Motor neuron (in vitro differentiated cells): Measurements from ENCODE around the gene MTHFSD. TPM values are rescaled to one million over a fixed set of nuclear protein-coding genes. Genes with fewer than 3 reads are reported as not detected.

Experiments
- ATAC-seq, 8 experiments: fragments of 200-7000 bp; cut with Tn5 transposase; replicated peaks in 6 of 8; 2 replicates each; pipeline ENCODE4 v1.8.0; 2021; ENCODE audit warnings: mild to moderate bottlenecking in 8 of 8, moderate library complexity in 8 of 8
- H3K27ac ChIP-seq, 2 donors: fragments of 250-450 bp; sonication (Bioruptor Pico); 2 replicates each; pipeline ENCODE4 v1.9.0; 2021; ENCODE audit warnings: antibody characterized with exemption in 2 of 2, mild to moderate bottlenecking in 2 of 2, moderate library complexity in 1 of 2
- H3K4me1 ChIP-seq, 2 donors: fragments of 250-450 bp; sonication (Bioruptor Pico); replicated peaks in 1 of 2; 2 replicates each; pipeline ENCODE4 v1.6.1; 2021; ENCODE audit warnings: antibody characterized with exemption in 2 of 2, mild to moderate bottlenecking in 2 of 2, moderate library complexity in 1 of 2
- H3K4me3 ChIP-seq, 5 donors: fragments of 250-450 bp; sonication (Bioruptor Pico); 2 replicates each; pipeline ENCODE4 v1.9.0; 2021; ENCODE audit warnings: antibody characterized with exemption in 5 of 5, mild to moderate bottlenecking in 5 of 5, moderate library complexity in 4 of 5
- WGBS, 10 experiments: fragments of 450-650 bp; shearing (Covaris generic); methylation state at CpG; one replicate each; pipeline ENCODE4 v1.0.0; 2022; 5-methylcytosine and 5-hydroxymethylcytosine counted together
- in situ Hi-C, 9 experiments: fragments of 400-800 bp; cut with MboI; loops; one replicate each; pipeline ENCODE4 v1.15.0; 2021; ENCODE audit warnings: low sequenced_read_pairs in 9 of 9, low pct_unique_long_range_greater_than_20kb in 2 of 9; ENCODE audit not compliant: unreplicated experiment in 9 of 9
- total RNA-seq, 8 experiments: library from RNA; unstranded; fragments of 300-600 nt; gene quantifications; 2 replicates each; pipeline versions ENCODE4 v1.2.3 to v1.2.4, GENCODE V29; 2022

The MTHFSD gene
- total RNA-seq, 8 experiments from 2014 or later = 10.4 to 36.4 (median 19.4) TPM

DNA sequence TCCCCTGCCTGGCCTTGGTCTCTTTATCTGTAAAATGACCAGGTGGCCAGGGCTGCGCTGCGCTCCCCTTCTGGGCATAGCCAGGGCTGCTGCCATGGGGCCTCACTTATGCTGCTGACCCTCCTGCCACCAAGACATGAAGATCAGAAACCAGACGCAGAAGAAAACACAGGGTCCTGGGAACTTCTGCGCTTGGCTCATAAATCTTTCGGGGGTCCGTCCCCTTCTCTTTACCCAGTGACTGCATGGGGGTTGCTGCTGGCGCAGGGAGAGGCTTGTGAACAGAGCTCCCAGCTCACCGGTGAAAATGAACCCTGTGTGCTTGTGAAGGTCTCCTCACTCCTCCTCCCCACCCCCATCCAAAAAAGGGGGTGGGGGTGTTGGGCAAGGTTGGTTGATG is 17.6 kb upstream of the MTHFSD start:
- no peak overlapping the region for H3K4me3 ChIP-seq
- no peak for ATAC-seq
- H3K27ac ChIP-seq = no peak overlapping the region
- 0 to 100% (median 69%) methylated on average over 1 to 3 of the region's 8 CpGs; no CpG with 5 or more reads in 5 of the 10 experiments for WGBS, 10 experiments
- peaks cover 0 to 9% of the 10 kb centered on the region in 2 donors for H3K4me1 ChIP-seq
- in situ Hi-C loops = loop anchor here in 6 of 9 experiments (25.0 kb wide), 2 partner anchors 490 to 715 kb away; no protein-coding TSS in a partner anchor

DNA sequence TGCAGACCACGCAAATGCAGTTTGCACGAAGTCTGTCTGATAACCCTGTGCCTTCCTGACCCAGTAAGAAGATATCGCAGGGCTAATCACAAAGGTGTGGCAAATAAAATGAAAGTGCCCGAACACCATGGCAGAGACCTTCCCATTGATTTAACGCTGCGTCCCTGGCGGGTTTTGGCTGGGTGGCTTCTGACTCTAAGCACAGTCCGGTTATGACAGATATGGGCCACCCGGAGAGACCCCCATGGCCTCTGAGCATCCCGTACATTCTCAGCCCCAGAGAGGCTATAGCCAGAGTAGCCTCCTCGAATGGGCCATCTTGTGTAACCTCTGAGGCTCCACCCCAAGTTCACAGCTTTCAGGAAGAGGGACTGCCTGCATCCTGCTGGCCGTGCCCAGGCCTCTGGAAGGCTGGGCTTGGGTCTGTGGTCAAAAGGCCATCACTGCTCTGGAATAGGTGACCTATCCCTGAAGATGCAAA is 17.0 kb upstream of the MTHFSD start:
- Histone ChIP-seq H3K4me1 (peaks cover 0 to 7% of the 10 kb centered on the region in 2 donors), H3K27ac (no peak overlapping the region), H3K4me3 (no peak overlapping the region)
- in situ Hi-C loops = loop anchor here in 6 of 9 experiments (25.0 kb wide), 2 partner anchors 490 to 715 kb away; no protein-coding TSS in a partner anchor
- ATAC-seq = no peak
- 41 to 90% (median 70%) methylated on average over 2 to 10 of the region's 12 CpGs; no CpG with 5 or more reads in 5 of the 10 experiments for WGBS, 10 experiments

DNA sequence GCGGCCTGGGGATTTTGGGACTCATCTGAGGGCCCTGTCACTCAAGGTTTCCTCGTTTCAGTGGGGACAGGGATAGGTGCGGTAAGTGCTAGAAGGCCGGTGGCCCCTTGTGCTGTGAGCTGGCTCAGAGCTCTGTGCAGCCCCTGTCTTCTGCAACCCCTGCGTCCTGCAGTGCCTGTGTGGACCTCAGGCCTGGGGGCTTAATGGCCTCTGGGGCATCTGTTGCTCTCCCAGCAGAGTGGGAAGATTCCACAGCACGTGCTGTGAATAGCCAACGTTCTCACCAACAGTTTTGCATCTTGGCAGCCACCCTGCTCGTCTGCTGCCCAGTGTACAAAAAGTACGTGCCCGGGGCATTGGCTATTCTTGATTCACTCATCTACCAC is 16.5 kb upstream of the MTHFSD start:
- Histone ChIP-seq H3K4me1 (peaks cover 0 to 3% of the 10 kb centered on the region in 2 donors), H3K27ac (no peak overlapping the region), H3K4me3 (no peak overlapping the region)
- no peak for ATAC-seq
- in situ Hi-C loops = loop anchor here in 6 of 9 experiments (25.0 kb wide), 2 partner anchors 491 to 716 kb away; no protein-coding TSS in a partner anchor
- 0 to 80% (median 39%) methylated on average over 1 to 7 of the region's 10 CpGs; no CpG with 5 or more reads in 4 of the 10 experiments for WGBS, 10 experiments

DNA sequence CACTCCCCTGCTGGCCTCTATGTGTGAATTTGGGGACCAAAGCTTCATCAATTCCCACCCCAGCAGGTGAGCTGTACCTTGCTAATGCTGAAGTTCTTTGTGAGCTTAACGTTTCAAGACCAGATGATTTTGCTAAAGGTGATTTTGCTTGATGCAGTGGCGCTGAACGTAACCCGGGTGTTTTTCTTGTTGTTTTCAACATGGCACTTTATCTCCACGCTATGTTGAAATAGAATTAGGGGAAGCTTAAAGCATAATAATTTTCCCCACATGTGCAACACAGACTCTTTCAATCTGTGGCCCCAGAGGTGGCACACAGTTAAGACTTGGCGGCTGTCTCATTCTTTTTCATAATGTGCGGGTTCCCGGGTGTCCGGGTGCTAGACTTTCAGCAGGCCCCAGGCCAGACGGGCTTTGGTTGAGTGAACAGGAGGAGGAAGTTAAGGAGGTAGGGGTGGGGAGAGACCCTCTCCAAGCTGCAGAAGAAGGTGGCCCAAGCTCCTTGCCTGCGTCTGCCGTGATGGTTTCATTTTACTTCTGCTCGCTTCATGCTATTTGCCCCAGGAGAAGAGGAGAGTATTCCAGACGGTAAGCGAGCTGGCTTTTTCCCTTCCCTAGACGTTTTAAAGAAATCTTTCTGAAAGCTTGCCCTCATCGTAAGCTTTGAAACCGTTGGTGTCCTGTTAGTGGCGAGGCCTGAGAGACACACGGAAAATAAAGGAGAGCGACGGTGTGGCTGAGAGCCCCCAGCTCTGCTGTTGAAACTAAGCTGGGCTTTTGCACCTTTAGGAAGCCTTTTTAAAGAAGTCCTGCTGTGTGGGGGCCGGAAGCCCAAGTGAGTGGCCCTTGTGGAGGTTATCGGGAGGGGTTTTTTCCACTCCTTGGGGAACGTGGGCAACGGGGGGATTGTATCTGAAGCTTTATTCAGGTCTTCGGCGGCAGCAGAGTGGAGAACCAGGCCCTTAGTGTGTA is 15.8 kb upstream of the MTHFSD start:
- no peak overlapping the region for H3K27ac ChIP-seq
- H3K4me3 ChIP-seq = no peak overlapping the region
- ATAC-seq = no peak
- in situ Hi-C loops = loop anchor here in 6 of 9 experiments (25.0 kb wide), 2 partner anchors 491 to 716 kb away; no protein-coding TSS in a partner anchor
- peaks cover 0 to 3% of the 10 kb centered on the region in 2 donors for H3K4me1 ChIP-seq
- WGBS, 10 experiments = 29 to 89% (median 51%) methylated on average over 3 to 22 of the region's 28 CpGs; no CpG with 5 or more reads in 1 of the 10 experiments

DNA sequence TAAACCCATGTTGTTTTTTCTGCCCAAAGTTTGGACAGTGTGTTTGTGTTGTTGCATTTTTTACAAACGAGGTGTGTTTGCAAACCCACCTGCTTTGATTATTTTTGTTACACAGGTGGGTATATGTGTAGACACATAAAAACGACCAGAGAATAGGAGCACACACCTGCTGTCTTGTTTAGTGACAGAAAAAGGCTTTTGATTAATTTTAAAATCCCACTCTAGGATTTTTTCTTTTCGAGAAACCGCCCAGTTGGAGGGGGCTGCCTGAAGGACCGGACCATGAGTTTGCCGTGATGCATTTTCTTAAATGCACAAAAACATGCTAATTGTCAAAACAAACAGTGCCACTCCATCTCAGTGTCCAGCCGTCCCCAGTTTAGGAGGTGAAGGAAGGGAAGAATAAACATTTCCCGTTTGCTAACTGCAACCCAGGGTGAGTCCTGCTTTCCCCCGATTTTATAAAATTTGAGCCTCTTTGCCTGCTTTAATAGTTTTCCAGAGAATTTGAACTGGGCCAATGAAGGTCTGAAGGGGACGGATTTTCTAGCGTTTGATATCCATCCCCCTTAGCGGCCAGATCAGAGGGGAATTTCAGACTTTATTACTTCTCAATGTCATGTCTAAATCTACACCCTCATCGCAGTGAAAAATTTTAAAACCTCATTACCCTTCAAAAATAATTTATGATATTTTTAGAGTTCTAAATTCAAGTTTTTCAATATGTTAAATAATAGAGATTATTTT is 14.8 kb upstream of the MTHFSD start:
- in situ Hi-C loops = loop anchor here (5.0 to 25.0 kb wide), 7 partner anchors 485 to 725 kb away; no protein-coding TSS in a partner anchor
- no peak for ATAC-seq
- H3K4me1 ChIP-seq = no peaks in the 10 kb centered on the region

DNA sequence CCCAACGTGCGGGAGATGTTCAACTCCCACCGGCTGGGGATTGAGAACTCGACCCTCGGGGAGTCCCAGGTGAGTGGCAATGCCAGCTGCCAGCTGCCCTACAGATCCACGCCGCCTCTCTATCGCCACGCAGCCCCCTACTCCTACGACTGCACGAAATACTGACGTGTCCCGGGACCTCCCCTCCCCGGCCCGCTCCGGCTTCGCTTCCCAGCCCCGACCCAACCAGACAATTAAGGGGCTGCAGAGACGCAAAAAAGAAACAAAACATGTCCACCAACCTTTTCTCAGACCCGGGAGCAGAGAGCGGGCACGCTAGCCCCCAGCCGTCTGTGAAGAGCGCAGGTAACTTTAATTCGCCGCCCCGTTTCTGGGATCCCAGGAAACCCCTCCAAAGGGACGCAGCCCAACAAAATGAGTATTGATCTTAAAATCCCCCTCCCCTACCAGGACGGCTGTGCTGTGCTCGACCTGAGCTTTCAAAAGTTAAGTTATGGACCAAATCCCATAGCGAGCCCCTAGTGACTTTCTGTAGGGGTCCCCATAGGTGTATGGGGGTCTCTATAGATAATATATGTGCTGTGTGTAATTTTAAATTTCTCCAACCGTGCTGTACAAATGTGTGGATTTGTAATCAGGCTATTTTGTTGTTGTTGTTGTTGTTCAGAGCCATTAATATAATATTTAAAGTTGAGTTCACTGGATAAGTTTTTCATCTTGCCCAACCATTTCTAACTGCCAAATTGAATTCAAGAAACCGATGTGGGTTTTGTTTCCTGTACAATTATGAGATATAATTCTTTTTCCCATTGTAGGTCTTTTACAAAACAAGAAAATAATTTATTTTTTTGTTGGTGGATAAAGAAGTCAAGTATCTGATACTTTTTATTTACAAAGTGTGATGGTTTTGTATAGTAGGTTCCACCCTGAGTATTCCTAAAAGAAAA is 13.9 kb upstream of the MTHFSD start:
- Histone ChIP-seq H3K4me1 (peaks cover 0 to 2% of the 10 kb centered on the region in 2 donors), H3K27ac (no peak overlapping the region), H3K4me3 (no peak overlapping the region)
- WGBS, 10 experiments = 0 to 50% (median 14%) methylated on average over 1 to 13 of the region's 33 CpGs; no CpG with 5 or more reads in 1 of the 10 experiments
- ATAC-seq = no peak
- in situ Hi-C loops = loop anchor here (5.0 to 25.0 kb wide), 7 partner anchors 486 to 726 kb away; no protein-coding TSS in a partner anchor

More for the DNA sequence above, 14.8 kb upstream of the MTHFSD start:
- WGBS, 10 experiments = 0 to 77% (median 11%) methylated on average over 6 to 13 of the region's 13 CpGs
- Histone ChIP-seq H3K27ac (no peak overlapping the region), H3K4me3 (no peak overlapping the region)

DNA sequence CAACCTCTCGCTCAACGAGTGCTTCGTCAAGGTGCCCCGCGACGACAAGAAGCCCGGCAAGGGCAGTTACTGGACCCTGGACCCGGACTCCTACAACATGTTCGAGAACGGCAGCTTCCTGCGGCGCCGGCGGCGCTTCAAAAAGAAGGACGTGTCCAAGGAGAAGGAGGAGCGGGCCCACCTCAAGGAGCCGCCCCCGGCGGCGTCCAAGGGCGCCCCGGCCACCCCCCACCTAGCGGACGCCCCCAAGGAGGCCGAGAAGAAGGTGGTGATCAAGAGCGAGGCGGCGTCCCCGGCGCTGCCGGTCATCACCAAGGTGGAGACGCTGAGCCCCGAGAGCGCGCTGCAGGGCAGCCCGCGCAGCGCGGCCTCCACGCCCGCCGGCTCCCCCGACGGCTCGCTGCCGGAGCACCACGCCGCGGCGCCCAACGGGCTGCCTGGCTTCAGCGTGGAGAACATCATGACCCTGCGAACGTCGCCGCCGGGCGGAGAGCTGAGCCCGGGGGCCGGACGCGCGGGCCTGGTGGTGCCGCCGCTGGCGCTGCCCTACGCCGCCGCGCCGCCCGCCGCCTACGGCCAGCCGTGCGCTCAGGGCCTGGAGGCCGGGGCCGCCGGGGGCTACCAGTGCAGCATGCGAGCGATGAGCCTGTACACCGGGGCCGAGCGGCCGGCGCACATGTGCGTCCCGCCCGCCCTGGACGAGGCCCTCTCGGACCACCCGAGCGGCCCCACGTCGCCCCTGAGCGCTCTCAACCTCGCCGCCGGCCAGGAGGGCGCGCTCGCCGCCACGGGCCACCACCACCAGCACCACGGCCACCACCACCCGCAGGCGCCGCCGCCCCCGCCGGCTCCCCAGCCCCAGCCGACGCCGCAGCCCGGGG is 12.9 kb upstream of the MTHFSD start:
- H3K27ac ChIP-seq = no peak overlapping the region
- in situ Hi-C loops = loop anchor here (5.0 to 25.0 kb wide), 7 partner anchors 487 to 727 kb away; no protein-coding TSS in a partner anchor
- 0 to 8% (median 0%) methylated on average over 2 to 9 of the region's 116 CpGs; no CpG with 5 or more reads in 7 of the 10 experiments for WGBS, 10 experiments
- ATAC-seq = peak in 5 of 8 experiments; percentile 4 to 32 (median 13)
- H3K4me3 ChIP-seq = no peak overlapping the region
- H3K4me1 ChIP-seq = peaks cover 0 to 2% of the 10 kb centered on the region in 2 donors

DNA sequence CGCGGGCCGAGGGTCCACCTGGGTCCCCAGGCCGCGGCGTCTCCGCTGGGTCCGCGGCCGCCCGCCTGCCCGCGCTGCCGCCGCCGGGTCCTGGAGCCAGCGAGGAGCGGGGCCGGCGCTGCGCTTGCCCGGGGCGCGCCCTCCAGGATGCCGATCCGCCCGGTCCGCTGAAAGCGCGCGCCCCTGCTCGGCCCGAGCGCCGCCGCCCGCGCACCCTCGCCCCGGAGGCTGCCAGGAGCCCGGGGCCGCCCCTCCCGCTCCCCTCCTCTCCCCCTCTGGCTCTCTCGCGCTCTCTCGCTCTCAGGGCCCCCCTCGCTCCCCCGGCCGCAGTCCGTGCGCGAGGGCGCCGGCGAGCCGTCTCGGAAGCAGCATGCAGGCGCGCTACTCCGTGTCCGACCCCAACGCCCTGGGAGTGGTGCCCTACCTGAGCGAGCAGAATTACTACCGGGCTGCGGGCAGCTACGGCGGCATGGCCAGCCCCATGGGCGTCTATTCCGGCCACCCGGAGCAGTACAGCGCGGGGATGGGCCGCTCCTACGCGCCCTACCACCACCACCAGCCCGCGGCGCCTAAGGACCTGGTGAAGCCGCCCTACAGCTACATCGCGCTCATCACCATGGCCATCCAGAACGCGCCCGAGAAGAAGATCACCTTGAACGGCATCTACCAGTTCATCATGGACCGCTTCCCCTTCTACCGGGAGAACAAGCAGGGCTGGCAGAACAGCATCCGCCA is 12.1 kb upstream of the MTHFSD start:
- H3K4me1 ChIP-seq = peaks cover 0 to 2% of the 10 kb centered on the region in 2 donors
- ATAC-seq = peak; percentile 12 to 72 (median 26)

GRCh38 chr16:86566601-86566965 is 11.5 kb upstream of the MTHFSD start, which contains the start of gene FOXC2:
TSS of gene FOXC2 (plus strand) at chr16:86566829. CDS start at chr16:86567336, 507 bp downstream.
- peak in 4 of 8 experiments; percentile 36 to 79 (median 72) for ATAC-seq
- H3K27ac ChIP-seq = no peak within 1 kb of the TSS
- peak within 1 kb of the TSS in 1 of 5 donors; percentile 19 for H3K4me3 ChIP-seq
- H3K4me1 ChIP-seq = peaks cover 0 to 2% of the 10 kb centered on the region in 2 donors
- WGBS, 10 experiments = 0 to 20% (median 0%) methylated on average over 1 to 23 of the region's 30 CpGs; no CpG with 5 or more reads in 2 of the 10 experiments
- in situ Hi-C loops = loop anchor here (5.0 to 25.0 kb wide), 7 partner anchors 488 to 728 kb away; no protein-coding TSS in a partner anchor

More for the DNA sequence above, 12.1 kb upstream of the MTHFSD start:
- in situ Hi-C loops = loop anchor here (5.0 to 25.0 kb wide), 7 partner anchors 488 to 728 kb away; no protein-coding TSS in a partner anchor
- WGBS, 10 experiments = 2 to 5% methylated on average over 8 to 10 of the region's 88 CpGs; no CpG with 5 or more reads in 8 of the 10 experiments
- no peak overlapping the region for H3K27ac ChIP-seq
- peak overlapping the region in 1 of 5 donors; percentile 19 for H3K4me3 ChIP-seq
